HG03575 (cell line): Measurements from ENCODE around the gene ABCC1.
"Not testable (repeated sequence)": the region's sequence is repeated elsewhere in the genome, so short reads cannot be mapped to it uniquely, and the experiment has no call there.

Experiments used
- ATAC-seq: cut with Tn5 transposase; IDR thresholded peaks from one replicate; pipeline ENCODE4 v1.9.1; 2021; ENCODE audit not compliant: unreplicated experiment, insufficient number of reproducible peaks, low FRiP score; ENCODE audit errors: extremely low read depth

Gene ABCC1

GRCh38 chr16:16139806-16140205 is 190.4 kb downstream of the ABCC1 start:
- no peak for ATAC-seq

GRCh38 chr16:16140537-16140936 is 191.1 kb downstream of the ABCC1 start:
- no peak for ATAC-seq

- ATAC-seq = no peak
Measured at GRCh38 chr16:16141141-16141540, 191.7 kb downstream of the ABCC1 start.

GRCh38 chr16:16141784-16142396 is 192.5 kb downstream of the ABCC1 start:
- ATAC-seq = no peak

GRCh38 chr16:16143038-16143763 is 193.8 kb downstream of the ABCC1 start:
- no peak for ATAC-seq

GRCh38 chr16:16143931-16144330 is 194.5 kb downstream of the ABCC1 start:
- no peak for ATAC-seq

- ATAC-seq = no peak
Measured at GRCh38 chr16:16144416-16144815, 195.0 kb downstream of the ABCC1 start.

GRCh38 chr16:16145286-16145685 is 195.9 kb downstream of the ABCC1 start:
- ATAC-seq = no peak

- ATAC-seq = no peak
Measured at GRCh38 chr16:16146380-16147315, 197.2 kb downstream of the ABCC1 start.

- ATAC-seq = no peak
Measured at GRCh38 chr16:16147316-16147999, 198.0 kb downstream of the ABCC1 start.

- not testable (repeated sequence) for ATAC-seq
Measured at GRCh38 chr16:16148000-16148599, 198.7 kb downstream of the ABCC1 start.

GRCh38 chr16:16148755-16149154 is 199.3 kb downstream of the ABCC1 start:
- no peak for ATAC-seq

GRCh38 chr16:16149710-16150116 is 200.3 kb downstream of the ABCC1 start:
- ATAC-seq = no peak

GRCh38 chr16:16150117-16150877 is 200.9 kb downstream of the ABCC1 start:
- ATAC-seq = no peak

GRCh38 chr16:16150878-16151152 is 201.4 kb downstream of the ABCC1 start:
- no peak for ATAC-seq

GRCh38 chr16:16151315-16151714 is 201.9 kb downstream of the ABCC1 start:
- no peak for ATAC-seq

- not testable (repeated sequence) for ATAC-seq
Measured at GRCh38 chr16:16153000-16153399, 203.6 kb downstream of the ABCC1 start.

- ATAC-seq = no peak
Measured at GRCh38 chr16:16154281-16154951, 205.0 kb downstream of the ABCC1 start.
